GM12892 (cell line): ENCODE measurements around the gene RHEB.

Source experiments
- POLR2A ChIP-seq: IDR thresholded peaks from 2 replicates; pipeline ENCODE4 v1.6.1; 2011; ENCODE audit warnings: low read depth, low read length, control low read depth
- POLR2AphosphoS5 ChIP-seq: IDR thresholded peaks from 2 replicates; pipeline ENCODE4 v1.6.1; 2011; ENCODE audit warnings: low read depth, low read length, control low read depth
- TAF1 ChIP-seq: IDR thresholded peaks from 2 replicates; pipeline ENCODE4 v1.6.1; 2011; ENCODE audit warnings: low read depth, mild to moderate bottlenecking, control low read depth, low read length, borderline replicate concordance

DNA sequence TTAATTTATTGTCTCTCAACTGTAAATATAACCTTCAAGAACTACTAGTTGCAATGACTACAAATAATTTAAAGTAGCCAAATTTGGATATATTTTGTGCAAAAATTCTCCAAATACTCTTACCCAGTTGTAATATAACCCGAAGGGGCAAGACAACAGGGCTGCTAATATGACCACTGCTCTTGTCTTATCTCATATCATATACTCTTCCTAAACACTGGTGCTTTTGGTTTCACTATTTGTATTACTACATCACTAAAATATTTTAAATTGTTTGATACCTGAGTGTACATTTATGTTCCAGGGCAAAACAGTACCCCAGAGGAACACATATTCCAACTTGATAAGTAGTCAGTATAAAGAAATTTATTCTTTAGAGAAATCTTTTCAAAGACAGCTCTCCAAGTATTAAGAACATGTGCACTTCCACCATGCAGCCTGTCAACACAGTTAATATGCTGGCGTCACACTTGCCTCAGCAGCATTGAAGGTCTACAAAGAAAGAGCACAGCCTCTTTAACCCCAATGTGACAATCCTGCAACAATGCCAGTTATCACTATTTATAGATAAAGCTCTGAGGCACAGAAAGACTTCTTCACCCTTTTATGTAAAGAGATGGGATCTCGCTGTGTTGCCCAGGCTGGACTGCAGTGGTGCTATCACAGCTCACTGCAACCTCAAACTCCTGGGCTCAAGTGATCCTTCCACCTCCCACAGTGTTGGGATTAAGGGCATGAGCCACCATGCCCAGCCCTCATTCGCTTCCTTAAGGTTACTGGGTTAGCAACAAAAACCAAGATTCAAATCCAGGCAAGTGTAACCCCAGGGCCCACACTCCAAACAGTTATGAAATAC, 37.8 kb downstream of the RHEB start:
- no peak for TF ChIP-seq POLR2A
- TF ChIP-seq POLR2AphosphoS5, result no peak
- TF ChIP-seq TAF1, result no peak
